Fibroblast of skin of abdomen (primary cell): ENCODE measurements around the gene ALKBH4.
"Not testable (repeated sequence)": the region's sequence is repeated elsewhere in the genome, so short reads cannot be mapped to it uniquely, and the experiment has no call there.

Source experiments
- DNase-seq: peaks from one replicate; pipeline ENCODE4 v3.0.0-alpha.2; 2013

Gene ALKBH4

GRCh38 chr7:102426268-102427018 is 38.2 kb downstream of the ALKBH4 start:
- DNase-seq = no peak

- DNase-seq = no peak
These were observed 38.9 kb downstream of the ALKBH4 start for GRCh38 chr7:102425639-102426267.

DNA sequence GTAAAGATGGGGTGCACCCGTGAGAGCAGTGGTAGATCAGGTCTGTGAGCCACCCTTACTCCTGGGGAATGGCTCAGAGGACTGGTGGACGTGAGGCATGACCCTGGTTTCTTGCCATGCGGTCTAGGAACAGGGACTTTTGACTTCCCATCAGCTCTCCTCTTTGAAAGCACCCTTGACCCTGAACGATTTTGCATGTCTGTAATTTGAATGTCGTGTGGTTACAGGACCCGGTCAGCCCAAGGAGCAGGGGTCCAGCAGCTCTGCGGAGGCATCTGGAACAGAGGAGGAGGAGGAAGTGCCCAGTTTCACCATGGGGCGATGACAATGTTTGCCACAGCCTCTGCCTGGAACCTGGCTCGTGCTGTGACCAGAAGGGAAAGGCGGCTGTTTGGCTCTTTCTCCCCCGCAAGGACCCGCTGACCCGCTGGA is 39.9 kb downstream of the ALKBH4 start:
- no peak for DNase-seq

DNA sequence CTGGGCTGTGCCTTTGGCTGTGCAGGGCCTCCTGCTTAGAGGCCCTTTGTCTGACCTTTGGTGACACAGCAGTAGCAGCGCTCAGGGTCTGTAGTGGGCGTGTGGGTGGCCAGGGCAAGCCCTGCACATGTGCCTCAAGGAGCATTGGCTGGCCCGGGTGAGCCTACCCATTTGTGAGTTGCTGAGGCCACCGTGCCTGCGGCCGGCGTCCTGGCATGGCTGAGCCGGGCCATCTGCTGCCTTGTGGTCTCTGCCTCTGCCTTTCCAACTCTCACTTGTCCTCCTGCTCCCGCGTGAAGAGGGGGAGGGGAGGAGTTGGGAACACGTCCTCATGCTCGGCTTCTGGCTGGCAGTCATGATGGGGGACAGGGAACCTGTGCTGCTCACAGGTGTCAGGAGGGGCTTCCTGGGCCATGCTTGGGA is 40.5 kb downstream of the ALKBH4 start:
- no peak for DNase-seq

DNA sequence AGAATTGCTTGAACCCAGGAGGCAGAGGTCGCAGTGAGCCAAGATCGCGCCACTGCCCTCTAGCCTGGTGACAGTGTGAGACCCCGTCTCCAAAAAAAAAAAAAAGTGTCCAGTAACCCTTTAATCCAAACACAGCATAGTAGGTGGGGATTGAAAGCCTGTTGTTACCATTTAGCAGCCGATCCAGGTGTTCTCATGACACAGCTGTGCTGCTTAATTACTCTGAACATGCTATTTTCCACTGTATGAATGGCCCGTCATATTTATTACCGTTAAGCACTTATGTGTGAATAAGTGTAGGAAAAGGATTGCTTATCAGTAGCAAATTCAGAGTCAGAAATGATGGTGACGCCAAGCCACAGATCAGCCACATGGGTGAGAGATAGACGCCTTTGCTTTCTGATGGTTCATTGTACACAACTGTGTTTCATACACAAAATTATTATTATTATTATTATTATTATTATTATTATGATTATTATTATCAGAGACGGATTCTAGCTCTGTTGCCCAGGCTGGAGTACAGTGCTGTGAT is 42.9 kb downstream of the ALKBH4 start:
- DNase-seq = no peak

DNA sequence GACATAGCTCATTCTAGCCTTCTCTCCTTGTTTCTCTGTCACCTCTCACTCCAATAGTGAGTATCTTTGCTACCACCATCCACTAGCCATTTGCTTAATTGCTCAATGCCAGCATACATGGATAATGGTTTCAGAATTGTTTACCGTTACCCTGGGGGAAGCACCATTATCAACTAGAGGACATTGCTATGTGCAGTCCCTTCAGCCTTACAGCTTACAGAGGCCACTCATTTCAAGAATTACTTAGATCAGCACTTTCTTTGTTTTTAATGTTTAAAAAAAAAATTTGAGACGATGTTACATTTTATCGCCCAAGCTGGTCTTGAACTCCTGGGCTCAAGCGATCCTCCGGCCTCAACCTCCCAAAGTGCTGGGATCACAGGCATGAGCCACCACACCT is 46.1 kb downstream of the ALKBH4 start:
- no peak for DNase-seq

DNA sequence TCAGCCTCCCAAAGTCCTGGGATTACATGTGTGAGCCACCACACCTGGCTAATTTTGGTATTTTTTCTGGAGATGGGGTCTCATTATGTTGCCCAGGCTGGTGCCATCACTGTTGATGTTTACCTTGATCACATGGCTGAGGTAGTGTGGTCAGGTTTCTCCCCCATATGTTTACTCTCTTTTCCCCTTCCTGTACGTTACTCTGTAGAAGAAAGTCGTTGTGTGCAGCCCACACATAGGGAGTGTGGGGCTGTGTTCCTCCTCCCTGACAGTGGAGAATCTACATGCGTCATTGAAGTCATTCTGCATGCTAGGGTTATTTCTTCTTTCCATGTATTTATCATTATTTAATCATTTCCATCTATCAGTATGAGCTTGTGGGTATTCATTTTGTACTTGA is 47.6 kb downstream of the ALKBH4 start:
- no peak for DNase-seq

GRCh38 chr7:102416406-102416805 is 48.3 kb downstream of the ALKBH4 start:
- no peak for DNase-seq

- no peak for DNase-seq
These were observed 48.9 kb downstream of the ALKBH4 start for GRCh38 chr7:102415685-102416225.

GRCh38 chr7:102413611-102414010 is 51.1 kb downstream of the ALKBH4 start:
- no peak for DNase-seq

DNA sequence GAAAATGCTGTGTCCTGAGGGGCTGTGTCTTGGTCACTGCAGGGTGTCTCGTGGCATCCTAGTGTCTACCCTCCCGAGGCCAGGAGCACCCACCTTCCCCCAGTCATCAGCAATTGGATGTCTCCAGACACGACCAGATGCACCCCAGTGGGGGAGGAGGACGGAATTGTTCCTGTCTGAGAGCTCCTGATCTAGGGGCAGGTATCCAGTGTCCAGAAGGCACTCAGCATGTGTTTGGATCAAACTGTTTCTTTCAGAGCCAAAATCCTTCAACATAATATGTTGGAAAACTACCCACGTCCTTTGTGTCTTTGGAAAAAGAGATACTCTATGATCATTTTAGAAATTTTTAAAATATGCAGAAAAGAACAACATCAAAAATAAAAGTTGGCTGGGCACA is 51.6 kb downstream of the ALKBH4 start:
- no peak for DNase-seq

DNA sequence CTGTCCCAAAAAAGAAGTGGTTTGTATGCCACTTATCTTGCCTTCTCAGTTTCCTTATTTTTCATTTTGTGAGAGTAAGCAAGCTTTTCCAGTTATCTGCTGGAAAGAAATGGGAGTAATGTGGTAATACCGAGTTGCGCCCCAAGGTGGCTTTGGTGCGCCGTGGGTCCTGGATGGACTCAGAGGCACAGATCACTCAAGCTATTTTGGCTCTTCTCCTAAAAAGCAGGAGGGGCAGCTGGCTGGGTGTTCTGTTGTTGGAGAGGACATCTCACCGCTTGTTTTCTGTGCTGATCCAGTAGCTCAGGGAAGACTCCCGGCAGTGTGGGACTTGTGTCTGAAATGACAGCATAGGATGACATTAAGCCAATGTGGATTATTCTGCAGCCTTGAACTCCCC is 52.1 kb downstream of the ALKBH4 start:
- DNase-seq = no peak

DNA sequence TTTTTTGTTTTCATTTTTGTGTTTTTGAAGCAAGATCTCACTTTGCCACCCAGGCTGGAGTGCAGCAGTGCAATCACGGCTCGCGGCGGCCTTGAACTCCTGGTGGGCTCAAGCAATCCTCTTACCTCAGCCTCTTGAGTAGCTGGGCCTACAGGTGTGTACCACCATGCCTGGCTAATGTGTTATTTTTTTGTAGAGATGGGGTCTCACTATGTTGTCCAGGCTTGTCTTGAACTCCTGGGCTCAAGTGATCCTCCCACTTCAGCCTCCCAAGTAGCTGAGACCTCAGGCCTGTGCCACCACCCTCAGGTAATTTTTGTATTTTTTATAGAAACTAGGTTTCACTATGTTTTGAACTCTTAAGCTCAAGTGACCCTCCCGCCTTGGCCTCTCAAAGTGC is 53.7 kb downstream of the ALKBH4 start:
- DNase-seq = no peak

DNA sequence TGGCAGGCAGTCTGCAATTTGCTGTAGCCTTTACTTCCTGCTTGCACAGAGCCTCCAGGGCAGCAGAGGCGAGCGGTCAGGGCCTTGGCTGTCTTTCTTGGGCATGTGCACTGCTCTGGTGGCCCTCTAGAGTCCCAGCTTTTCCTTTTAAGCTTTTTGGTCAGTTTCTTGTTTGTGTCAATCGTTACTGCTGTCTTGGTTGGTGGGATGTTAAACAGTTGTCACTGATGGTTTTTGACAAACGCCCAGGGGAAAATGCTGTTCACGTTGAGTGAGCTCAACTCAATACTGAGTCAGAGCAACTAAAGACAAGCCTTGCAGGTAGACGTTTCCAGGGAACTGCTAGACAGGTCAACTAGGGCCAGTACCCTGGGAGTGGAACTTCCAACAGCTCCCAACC is 54.5 kb downstream of the ALKBH4 start:
- DNase-seq = no peak

DNA sequence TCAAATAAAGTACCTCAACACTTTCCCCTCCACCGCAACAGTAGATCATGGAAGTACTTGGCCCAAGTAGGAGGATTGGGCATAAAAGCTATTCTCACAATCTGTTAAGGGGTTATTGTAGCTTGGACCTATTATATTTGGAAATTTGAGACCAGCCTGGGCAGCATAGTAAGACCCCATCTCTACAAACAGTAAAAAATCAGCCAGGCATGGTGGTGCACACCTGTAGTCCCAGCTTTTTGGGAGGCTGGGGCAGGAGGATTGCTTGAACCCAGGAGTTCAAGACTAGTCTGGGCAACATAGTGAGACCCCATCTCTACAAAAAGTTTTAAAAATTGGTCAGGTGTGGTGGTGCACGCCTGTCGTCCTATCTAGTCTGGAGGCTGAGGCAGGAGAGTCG is 55.3 kb downstream of the ALKBH4 start:
- DNase-seq = no peak

DNA sequence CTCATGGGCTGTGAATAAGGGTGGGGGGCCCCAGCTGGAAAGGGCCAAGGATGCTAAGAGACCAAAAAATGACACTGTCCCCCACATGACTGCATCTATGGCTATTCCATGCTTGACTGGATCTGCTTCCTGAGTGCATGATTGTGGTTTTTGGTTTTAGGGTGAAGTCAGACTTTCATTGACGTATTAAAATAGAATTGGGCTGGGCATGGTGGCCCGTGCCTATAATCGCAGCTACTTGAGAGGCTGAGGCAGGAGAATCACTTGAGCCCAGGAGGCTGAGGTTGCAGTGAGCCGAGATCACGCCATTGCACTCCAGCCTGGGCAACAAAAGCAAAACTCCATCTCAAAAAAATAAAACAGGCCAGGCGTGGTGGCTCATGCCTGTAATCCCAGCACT is 56.1 kb downstream of the ALKBH4 start:
- not testable (repeated sequence) for DNase-seq

- no peak for DNase-seq
These were observed 56.8 kb downstream of the ALKBH4 start for GRCh38 chr7:102407910-102408309.
